ELF-1 (cell line): ENCODE data around the gene LAMTOR3.

Experiments used
- DNase-seq: peaks from one replicate; pipeline ENCODE4 v3.0.0-alpha.2; 2016; ENCODE audit warnings: low read depth, low spot score

The LAMTOR3 gene

GRCh38 chr4:99861120-99861905 lies 32.9 kb downstream of the LAMTOR3 start:
- DNase-seq: no peak

GRCh38 chr4:99860521-99860920 lies 33.7 kb downstream of the LAMTOR3 start:
- DNase-seq: no peak

- DNase-seq: no peak
Observed at GRCh38 chr4:99859618-99860017, 34.6 kb downstream of the LAMTOR3 start.

- no peak for DNase-seq
Observed at GRCh38 chr4:99857307-99857706, 36.9 kb downstream of the LAMTOR3 start.

GRCh38 chr4:99856166-99856565 lies 38.1 kb downstream of the LAMTOR3 start:
- DNase-seq: no peak

GRCh38 chr4:99855678-99856077 lies 38.5 kb downstream of the LAMTOR3 start:
- DNase-seq: no peak

- no peak for DNase-seq
Observed at GRCh38 chr4:99853999-99854398, 40.2 kb downstream of the LAMTOR3 start.

GRCh38 chr4:99853190-99853589 lies 41.0 kb downstream of the LAMTOR3 start:
- DNase-seq: no peak

- no peak for DNase-seq
Observed at GRCh38 chr4:99852199-99852749, 42.0 kb downstream of the LAMTOR3 start.

- no peak for DNase-seq
Observed at GRCh38 chr4:99848591-99849001, 45.6 kb downstream of the LAMTOR3 start.

GRCh38 chr4:99847362-99847976 lies 46.8 kb downstream of the LAMTOR3 start:
- no peak for DNase-seq

- no peak for DNase-seq
Observed at GRCh38 chr4:99846891-99847290, 47.3 kb downstream of the LAMTOR3 start.

GRCh38 chr4:99845708-99846469 lies 48.3 kb downstream of the LAMTOR3 start:
- DNase-seq: no peak

GRCh38 chr4:99845179-99845578 lies 49.0 kb downstream of the LAMTOR3 start:
- DNase-seq: no peak

- DNase-seq: no peak
Observed at GRCh38 chr4:99844048-99844447, 50.2 kb downstream of the LAMTOR3 start.

GRCh38 chr4:99843413-99843812 lies 50.8 kb downstream of the LAMTOR3 start:
- no peak for DNase-seq

- no peak for DNase-seq
Observed at GRCh38 chr4:99841129-99841528, 53.1 kb downstream of the LAMTOR3 start.

GRCh38 chr4:99838927-99839326 lies 55.3 kb downstream of the LAMTOR3 start:
- no peak for DNase-seq

- DNase-seq: no peak
Observed at GRCh38 chr4:99835942-99836341, 58.3 kb downstream of the LAMTOR3 start.

- no peak for DNase-seq
Observed at GRCh38 chr4:99834569-99834968, 59.7 kb downstream of the LAMTOR3 start.

- DNase-seq: no peak
Observed at GRCh38 chr4:99833756-99834155, 60.5 kb downstream of the LAMTOR3 start.

GRCh38 chr4:99832758-99833157 lies 61.5 kb downstream of the LAMTOR3 start:
- no peak for DNase-seq
